Progenitor cell of endocrine pancreas (in vitro differentiated cells): ENCODE results near the gene SCRN1. TPM values are rescaled to one million over a fixed set of nuclear protein-coding genes. Genes with fewer than 3 reads are reported as not detected.

Source experiments
- DNase-seq: peaks from one replicate; pipeline ENCODE4 v3.0.0; 2021; ENCODE audit warnings: low spot score; ENCODE audit not compliant: unreplicated experiment
- H3K27ac Mint-ChIP-seq: 2 replicates; pipeline ENCODE4 v1.8.0; 2021; ENCODE audit warnings: mild to moderate bottlenecking, moderate library complexity, mixed read lengths
- H3K27me3 Mint-ChIP-seq: 2 replicates; pipeline ENCODE4 v1.8.0; 2021; ENCODE audit warnings: mixed read lengths
- H3K36me3 Mint-ChIP-seq: 2 replicates; pipeline ENCODE4 v1.8.0; 2022; ENCODE audit warnings: mixed read lengths; ENCODE audit not compliant: insufficient read depth
- H3K4me1 Mint-ChIP-seq: 2 replicates; pipeline ENCODE4 v1.8.0; 2021; ENCODE audit warnings: low read depth, mixed read lengths
- H3K4me3 Mint-ChIP-seq: 2 replicates; pipeline ENCODE4 v1.8.0; 2021; ENCODE audit warnings: low read depth, mild to moderate bottlenecking, moderate library complexity, mixed read lengths
- H3K9me3 Mint-ChIP-seq: 2 replicates; pipeline ENCODE4 v1.8.0; 2021; ENCODE audit warnings: low read depth, mixed read lengths
- CTCF ChIP-seq: fragments of 200-600 bp; sonication (generic); IDR thresholded peaks from one replicate; pipeline ENCODE4 v1.5.0; 2021; ENCODE audit warnings: antibody characterized with exemption, mild to moderate bottlenecking; ENCODE audit not compliant: unreplicated experiment
- total RNA-seq: library from RNA; stranded (reverse); gene quantifications from 2 replicates; pipeline ENCODE4 v1.2.1, GENCODE V29; 2021

Gene SCRN1
- total RNA-seq, 1 donor from 2014 or later: 53.4 TPM

- Mint-ChIP-seq H3K27me3 (no peaks in the 10 kb centered on the region), H3K36me3 (peaks cover 25% of the 10 kb centered on the region), H3K9me3 (peaks cover 8% of the 10 kb centered on the region), H3K4me3 (no peak overlapping the region), H3K27ac (no peak overlapping the region), H3K4me1 (no peaks in the 10 kb centered on the region)
- no peak for TF ChIP-seq CTCF
- no peak for DNase-seq
Observed at GRCh38 chr7:29896685-29897411, 92.8 kb downstream of the SCRN1 start.

DNA sequence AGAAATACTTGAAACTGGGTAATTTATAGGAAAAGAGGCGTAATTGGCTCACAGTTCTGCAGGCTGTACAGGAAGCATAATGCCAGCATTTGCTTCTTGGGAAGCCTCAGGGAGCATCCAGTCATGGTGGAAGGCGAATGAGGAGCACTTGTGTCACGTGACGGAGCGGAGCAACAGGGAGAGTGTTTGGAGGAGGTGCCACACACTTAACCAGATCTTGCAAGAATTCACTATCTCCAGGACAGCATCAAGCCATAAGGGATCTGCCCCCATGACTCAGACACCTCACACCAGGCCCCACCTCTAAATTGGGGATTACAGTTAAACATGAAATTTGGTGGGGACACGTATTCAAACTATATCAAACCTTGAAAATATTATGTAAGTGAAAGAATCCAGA, 94.0 kb downstream of the SCRN1 start:
- no peak for DNase-seq
- no peak for TF ChIP-seq CTCF
- Mint-ChIP-seq H3K27ac (no peak overlapping the region), H3K9me3 (peaks cover 8% of the 10 kb centered on the region), H3K27me3 (no peaks in the 10 kb centered on the region), H3K36me3 (peaks cover 25% of the 10 kb centered on the region), H3K4me1 (no peaks in the 10 kb centered on the region), H3K4me3 (no peak overlapping the region)

GRCh38 chr7:29894256-29894655, 95.3 kb downstream of the SCRN1 start:
- no peak for TF ChIP-seq CTCF
- no peak overlapping the region for H3K27ac Mint-ChIP-seq
- H3K4me1 Mint-ChIP-seq: no peaks in the 10 kb centered on the region
- DNase-seq: no peak
- H3K4me3 Mint-ChIP-seq: no peak overlapping the region
- peaks cover 8% of the 10 kb centered on the region for H3K9me3 Mint-ChIP-seq
- H3K27me3 Mint-ChIP-seq: no peaks in the 10 kb centered on the region
- peaks cover 26% of the 10 kb centered on the region for H3K36me3 Mint-ChIP-seq

GRCh38 chr7:29893351-29893965, 96.1 kb downstream of the SCRN1 start:
- H3K27ac Mint-ChIP-seq: no peak overlapping the region
- H3K36me3 Mint-ChIP-seq: peaks cover 26% of the 10 kb centered on the region
- peaks cover 8% of the 10 kb centered on the region for H3K9me3 Mint-ChIP-seq
- TF ChIP-seq CTCF: no peak
- H3K4me3 Mint-ChIP-seq: no peak overlapping the region
- no peak for DNase-seq
- no peaks in the 10 kb centered on the region for H3K4me1 Mint-ChIP-seq
- no peaks in the 10 kb centered on the region for H3K27me3 Mint-ChIP-seq

DNA sequence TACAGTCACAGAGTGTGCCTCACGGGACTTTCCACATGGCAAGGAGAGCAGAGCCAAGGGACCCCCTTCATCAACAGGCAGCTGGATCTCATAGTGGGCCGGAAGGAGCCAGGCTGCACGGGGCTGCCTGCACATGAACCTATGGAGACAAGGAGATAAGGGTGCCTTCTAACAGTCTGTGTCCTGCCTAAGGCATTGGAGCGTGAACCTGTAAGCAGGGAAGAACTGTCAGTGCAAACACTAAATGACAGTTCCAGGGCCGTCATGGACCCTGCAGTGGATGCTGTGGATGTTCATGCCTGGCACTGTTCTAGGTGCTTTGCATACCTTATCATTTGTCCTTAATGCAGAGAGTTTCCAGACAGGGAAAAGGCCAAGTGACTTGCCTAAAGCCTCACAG, 97.4 kb downstream of the SCRN1 start:
- no peak for TF ChIP-seq CTCF
- peaks cover 4% of the 10 kb centered on the region for H3K9me3 Mint-ChIP-seq
- no peaks in the 10 kb centered on the region for H3K4me1 Mint-ChIP-seq
- no peak overlapping the region for H3K27ac Mint-ChIP-seq
- H3K27me3 Mint-ChIP-seq: no peaks in the 10 kb centered on the region
- no peak overlapping the region for H3K4me3 Mint-ChIP-seq
- H3K36me3 Mint-ChIP-seq: peaks cover 17% of the 10 kb centered on the region
- DNase-seq: no peak
